Measurements from ENCODE around the gene GIT1. TPM values are rescaled to one million over a fixed set of nuclear protein-coding genes. Genes with fewer than 3 reads are reported as not detected.

The GIT1 gene
- total and polyA plus RNA-seq, 2 of the 13 experiments (the other 11 are each of a cell fraction or from before 2014, with no cell fraction given) = 14.2 to 30.8 TPM

DNA sequence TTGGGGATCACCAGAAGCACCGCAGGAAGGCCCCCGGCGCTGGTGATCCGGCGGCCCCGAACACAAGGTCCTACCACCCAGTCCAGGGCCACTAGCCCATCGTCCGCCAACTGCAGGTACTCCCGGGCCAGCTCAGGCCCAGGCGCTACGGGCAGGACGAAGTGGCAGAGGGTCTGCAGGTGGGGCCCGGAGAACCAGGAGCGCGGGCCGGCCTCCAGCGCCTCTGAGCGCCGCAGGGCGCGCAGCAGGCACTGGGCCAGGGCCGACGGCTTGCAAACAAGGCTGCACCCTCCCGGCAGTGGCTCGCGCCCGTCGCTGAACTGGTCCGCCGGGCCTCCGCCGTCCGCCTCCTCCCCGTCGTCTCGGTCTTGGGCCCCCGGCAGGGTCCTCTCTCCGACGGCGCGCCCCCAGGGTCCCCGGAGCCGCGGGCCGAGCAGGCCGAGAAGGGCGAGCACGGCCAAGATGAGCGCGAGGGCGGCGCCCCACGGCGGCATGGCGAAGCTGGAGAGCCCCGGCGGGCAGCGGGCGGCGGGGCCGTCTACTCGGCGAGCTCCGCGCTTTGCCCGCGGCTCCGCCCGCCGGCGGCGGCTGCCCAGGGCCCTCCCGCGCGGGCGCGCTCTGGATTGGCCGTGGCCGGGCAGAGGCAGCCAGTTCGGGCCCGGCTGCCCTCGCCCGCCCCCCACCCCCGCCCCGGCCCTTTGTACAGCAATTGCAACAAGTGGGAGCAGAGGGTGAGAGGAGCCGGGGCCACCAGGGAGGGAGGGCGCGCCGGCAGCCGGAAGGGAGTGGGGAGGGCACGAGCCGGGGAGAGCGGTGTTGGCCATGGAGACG, 22.8 kb downstream of the GIT1 start, which contains the start of gene ABHD15 (continued):
- TF ChIP-seq TBL1XR1 (IDR thresholded peaks at IDR 0.05; ENCODE audit: borderline replicate concordance, low read length, partially characterized antibody) = no peak
- no peak for TF ChIP-seq PAX8 (CRISPR knock-in tag; IDR thresholded peaks at IDR 0.05; ENCODE audit: borderline replicate concordance)
- TF ChIP-seq FOXC1 (CRISPR knock-in tag; IDR thresholded peaks at IDR 0.05; ENCODE audit: borderline replicate concordance) = no peak; the same call in 1 of the 2 replicates
- no peak for TF ChIP-seq EP300 (IDR thresholded peaks at IDR 0.05; ENCODE audit: low read depth in 2 of 2, low read length in 2 of 2)
- no peak for TF ChIP-seq EP300 (CRISPR knock-in tag; IDR thresholded peaks at IDR 0.05; ENCODE audit: borderline replicate concordance)
- no peak for TF ChIP-seq HDAC2 (CRISPR knock-in tag; IDR thresholded peaks at IDR 0.05)
- TF ChIP-seq ZNF326 (CRISPR knock-in tag; IDR thresholded peaks at IDR 0.05; ENCODE audit: borderline replicate concordance) = no peak
- peak; percentile 36; the same call in 1 of the 2 replicates for TF ChIP-seq SIN3A (IDR thresholded peaks at IDR 0.05; ENCODE audit: borderline replicate concordance, low read depth, low read length)
- TF ChIP-seq RCOR2 (CRISPR knock-in tag; IDR thresholded peaks at IDR 0.05) = no peak
- TF ChIP-seq STAT6 (CRISPR knock-in tag; IDR thresholded peaks at IDR 0.05; ENCODE audit: borderline replicate concordance) = no peak
- no peak for TF ChIP-seq ZNF572 (CRISPR knock-in tag; IDR thresholded peaks at IDR 0.05)
- TF ChIP-seq MXI1 (IDR thresholded peaks at IDR 0.05; ENCODE audit: borderline replicate concordance, low read depth, low read length) = peak; percentile 35; the same call in 1 of the 3 replicates
- TF ChIP-seq ISX (CRISPR knock-in tag; conservative IDR thresholded peaks at IDR 0.05) = no peak
- no peak for TF ChIP-seq ZNF781 (CRISPR knock-in tag; IDR thresholded peaks at IDR 0.05; ENCODE audit: borderline replicate concordance, not compliant biosample characterization)
- TF ChIP-seq ZNF282 (IDR thresholded peaks at IDR 0.05; ENCODE audit: partially characterized antibody) = no peak
- no peak for TF ChIP-seq RFX5 (IDR thresholded peaks at IDR 0.05; ENCODE audit: low read depth, low read length)
- no peak for TF ChIP-seq FOXK1 (CRISPR knock-in tag; IDR thresholded peaks at IDR 0.05; ENCODE audit: borderline replicate concordance, low read depth)
- TF ChIP-seq REST (IDR thresholded peaks at IDR 0.05; ENCODE audit: borderline replicate concordance in 1 of 2, low read depth in 1 of 2, low read length in 2 of 2) = no peak
- TF ChIP-seq ZNF251 (CRISPR knock-in tag; IDR thresholded peaks at IDR 0.05) = no peak
- TF ChIP-seq, protein P1, sequence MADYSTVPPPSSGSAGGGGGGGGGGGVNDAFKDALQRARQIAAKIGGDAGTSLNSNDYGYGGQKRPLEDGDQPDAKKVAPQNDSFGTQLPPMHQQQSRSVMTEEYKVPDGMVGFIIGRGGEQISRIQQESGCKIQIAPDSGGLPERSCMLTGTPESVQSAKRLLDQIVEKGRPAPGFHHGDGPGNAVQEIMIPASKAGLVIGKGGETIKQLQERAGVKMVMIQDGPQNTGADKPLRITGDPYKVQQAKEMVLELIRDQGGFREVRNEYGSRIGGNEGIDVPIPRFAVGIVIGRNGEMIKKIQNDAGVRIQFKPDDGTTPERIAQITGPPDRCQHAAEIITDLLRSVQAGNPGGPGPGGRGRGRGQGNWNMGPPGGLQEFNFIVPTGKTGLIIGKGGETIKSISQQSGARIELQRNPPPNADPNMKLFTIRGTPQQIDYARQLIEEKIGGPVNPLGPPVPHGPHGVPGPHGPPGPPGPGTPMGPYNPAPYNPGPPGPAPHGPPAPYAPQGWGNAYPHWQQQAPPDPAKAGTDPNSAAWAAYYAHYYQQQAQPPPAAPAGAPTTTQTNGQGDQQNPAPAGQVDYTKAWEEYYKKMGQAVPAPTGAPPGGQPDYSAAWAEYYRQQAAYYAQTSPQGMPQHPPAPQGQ (CRISPR knock-in tag; IDR thresholded peaks at IDR 0.05; ENCODE audit: borderline replicate concordance) = no peak
- TF ChIP-seq ZNF510 (CRISPR knock-in tag; IDR thresholded peaks at IDR 0.05; ENCODE audit: low read depth) = no peak
